GM18873 (cell line): ENCODE results near the gene SLC2A4RG.
"Not testable (repeated sequence)": the region's sequence is repeated elsewhere in the genome, so short reads cannot be mapped to it uniquely, and the experiment has no call there.

Experiments used
- ATAC-seq: cut with Tn5 transposase; IDR thresholded peaks from one replicate; pipeline ENCODE4 v1.9.1; 2021; ENCODE audit warnings: mild to moderate bottlenecking, moderate library complexity, moderate number of reproducible peaks; ENCODE audit not compliant: unreplicated experiment, low FRiP score

Gene SLC2A4RG

GRCh38 chr20:63772781-63773518, 33.4 kb downstream of the SLC2A4RG start:
- no peak for ATAC-seq

GRCh38 chr20:63773571-63774241, 34.1 kb downstream of the SLC2A4RG start:
- ATAC-seq: no peak

GRCh38 chr20:63774306-63774705, 34.7 kb downstream of the SLC2A4RG start:
- no peak for ATAC-seq

GRCh38 chr20:63775096-63775978, 35.8 kb downstream of the SLC2A4RG start:
- no peak for ATAC-seq

GRCh38 chr20:63776875-63777274, 37.3 kb downstream of the SLC2A4RG start:
- not testable (repeated sequence) for ATAC-seq

GRCh38 chr20:63777614-63778013, 38.0 kb downstream of the SLC2A4RG start:
- no peak for ATAC-seq

- ATAC-seq: no peak
These were observed 38.6 kb downstream of the SLC2A4RG start for GRCh38 chr20:63778034-63778752.

GRCh38 chr20:63778857-63779256, 39.3 kb downstream of the SLC2A4RG start:
- ATAC-seq: no peak

- no peak for ATAC-seq
These were observed 41.6 kb downstream of the SLC2A4RG start for GRCh38 chr20:63781181-63781580.

GRCh38 chr20:63782051-63782471, 42.5 kb downstream of the SLC2A4RG start:
- no peak for ATAC-seq

GRCh38 chr20:63782521-63782971, 43.0 kb downstream of the SLC2A4RG start:
- no peak for ATAC-seq

- no peak for ATAC-seq
These were observed 44.4 kb downstream of the SLC2A4RG start for GRCh38 chr20:63783970-63784369.

- ATAC-seq: no peak
These were observed 46.1 kb downstream of the SLC2A4RG start for GRCh38 chr20:63785691-63786131.

GRCh38 chr20:63787302-63787701, 47.7 kb downstream of the SLC2A4RG start:
- ATAC-seq: no peak

GRCh38 chr20:63787749-63788148, 48.2 kb downstream of the SLC2A4RG start:
- no peak for ATAC-seq

- no peak for ATAC-seq
These were observed 50.4 kb downstream of the SLC2A4RG start for GRCh38 chr20:63789836-63790571.

- ATAC-seq: no peak
These were observed 51.1 kb downstream of the SLC2A4RG start for GRCh38 chr20:63790572-63791168.

- ATAC-seq: no peak
These were observed 52.1 kb downstream of the SLC2A4RG start for GRCh38 chr20:63791497-63792156.

GRCh38 chr20:63792866-63793265, 53.3 kb downstream of the SLC2A4RG start:
- ATAC-seq: no peak
